ENCODE results near the gene AKR1E2. TPM values are rescaled to one million over a fixed set of nuclear protein-coding genes. Genes with fewer than 3 reads are reported as not detected.

The AKR1E2 gene
- total RNA-seq, 1 experiment from 2014 or later: 0.36 TPM

- H3K27ac ChIP-seq (ENCODE audit: low read length): peak overlapping the region; percentile 80
- H3K27me3 ChIP-seq (ENCODE audit: low read length): no peaks in the 10 kb centered on the region
- BruUV-seq (replicated peaks): TSS peak; percentile 84
- no peak overlapping the region for H3K4me3 ChIP-seq (ENCODE audit: low read length)
- H3K9me2 ChIP-seq (replicated peaks; ENCODE audit: low read length): no peaks in the 10 kb centered on the region
- H3F3A ChIP-seq (ENCODE audit: low read length, unreplicated experiment): no peaks in the 10 kb centered on the region
- H3K4me2 ChIP-seq (ENCODE audit: low read length): 0 out of 2 replicates have a peak overlapping the region, but pooled peaks have one; percentile 40
- ATAC-seq (peak; percentile 85), DNase-seq (peak; percentile 58)
- POLR2A ChIA-PET (ENCODE audit: unreplicated experiment): no interaction called here
- CTCF ChIA-PET: no interaction called here
- 0 out of 2 replicates have a peak, but pooled peaks cover 4% of the 10 kb centered on the region for H3K4me1 ChIP-seq (ENCODE audit: insufficient read depth, low read length)
- H3K79me2 ChIP-seq (ENCODE audit: low read length): no peaks in the 10 kb centered on the region
- H3K9ac ChIP-seq (ENCODE audit: low read length): peak overlapping the region; percentile 27
- H2AFZ ChIP-seq (ENCODE audit: low read length): no peak overlapping the region
- intact Hi-C loops (cut with micrococcal nuclease): no loop called here
- no peaks in the 10 kb centered on the region for H3K36me3 ChIP-seq (ENCODE audit: low read depth, low read length)
- no peak for TF ChIP-seq EZH2phosphoT487 (IDR thresholded peaks at IDR 0.05; ENCODE audit: borderline replicate concordance, low read length)
- no peak for TF ChIP-seq EZH2 (IDR thresholded peaks at IDR 0.05; ENCODE audit: low read length, unreplicated experiment)
- TF ChIP-seq CTCF (conservative IDR thresholded peaks at IDR 0.05; ENCODE audit: low read depth, low read length): no peak
- H4K20me1 ChIP-seq (ENCODE audit: low read length): no peaks in the 10 kb centered on the region
- no peaks in the 10 kb centered on the region for H3K9me3 ChIP-seq (ENCODE audit: low read length)
Measured at GRCh38 chr10:4786043-4786839, 39.8 kb upstream of the AKR1E2 start.

DNA sequence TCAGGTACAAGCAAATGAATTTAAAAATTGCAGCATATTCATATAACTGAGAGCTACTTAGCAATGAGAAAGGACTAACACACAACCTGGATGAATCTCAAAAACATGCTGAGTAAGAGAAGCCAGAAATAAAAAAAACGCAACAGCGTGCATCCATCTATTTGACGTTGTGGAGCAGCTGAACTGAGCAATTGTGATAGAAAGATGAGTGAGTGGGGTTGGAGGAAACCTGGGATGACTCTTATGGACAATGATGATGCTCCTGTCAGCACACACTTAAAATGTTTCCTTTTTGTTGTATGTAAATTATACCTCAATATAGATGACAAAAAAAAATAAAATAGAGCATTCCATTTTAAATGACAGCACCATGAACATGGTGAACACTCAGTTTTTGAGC, 36.0 kb upstream of the AKR1E2 start:
- intact Hi-C loops (cut with micrococcal nuclease): no loop called here
- DNase-seq (no peak), ATAC-seq (no peak)
- H3K36me3 ChIP-seq (ENCODE audit: low read depth, low read length): no peaks in the 10 kb centered on the region
- H3K4me1 ChIP-seq (ENCODE audit: insufficient read depth, low read length): 0 out of 2 replicates have a peak, but pooled peaks cover 4% of the 10 kb centered on the region
- no peaks in the 10 kb centered on the region for H3K9me2 ChIP-seq (replicated peaks; ENCODE audit: low read length)
- H3K79me2 ChIP-seq (ENCODE audit: low read length): no peaks in the 10 kb centered on the region
- no peaks in the 10 kb centered on the region for H3F3A ChIP-seq (ENCODE audit: low read length, unreplicated experiment)
- no peak overlapping the region for H3K4me2 ChIP-seq (ENCODE audit: low read length)
- no peaks in the 10 kb centered on the region for H3K9me3 ChIP-seq (ENCODE audit: low read length)
- ChIA-PET POLR2A (ENCODE audit: unreplicated experiment) (no interaction called here), CTCF (no interaction called here)
- no peak for TF ChIP-seq CTCF (conservative IDR thresholded peaks at IDR 0.05; ENCODE audit: low read depth, low read length)
- TF ChIP-seq EZH2 (IDR thresholded peaks at IDR 0.05; ENCODE audit: low read length, unreplicated experiment): no peak
- TF ChIP-seq EZH2phosphoT487 (IDR thresholded peaks at IDR 0.05; ENCODE audit: borderline replicate concordance, low read length): no peak
- no TSS peak for BruUV-seq (replicated peaks)
- no peak overlapping the region for H3K27ac ChIP-seq (ENCODE audit: low read length)
- no peak overlapping the region for H3K4me3 ChIP-seq (ENCODE audit: low read length)
- H3K9ac ChIP-seq (ENCODE audit: low read length): no peak overlapping the region
- no peak overlapping the region for H2AFZ ChIP-seq (ENCODE audit: low read length)
- H4K20me1 ChIP-seq (ENCODE audit: low read length): no peaks in the 10 kb centered on the region
- no peaks in the 10 kb centered on the region for H3K27me3 ChIP-seq (ENCODE audit: low read length)

DNA sequence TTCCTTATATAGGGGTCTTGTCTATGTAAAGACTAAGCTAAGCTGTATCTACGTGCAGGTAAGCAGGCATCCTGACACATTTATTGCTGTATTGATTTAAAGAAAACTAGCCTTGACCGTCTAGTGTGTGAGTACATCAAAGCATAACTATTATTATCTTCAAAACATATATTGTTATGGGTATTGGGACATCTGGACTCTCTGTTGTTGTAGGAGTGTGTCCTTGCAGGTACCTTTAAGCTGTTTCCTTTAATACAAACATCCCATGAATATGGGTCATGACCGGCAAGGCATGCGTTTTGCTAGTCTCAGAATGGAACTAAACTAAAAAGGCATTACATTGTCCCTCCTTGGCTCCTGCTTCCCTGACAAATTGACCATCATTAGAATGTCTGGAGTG, 35.1 kb upstream of the AKR1E2 start:
- CTCF ChIA-PET: no interaction called here

More for the DNA sequence above, 35.1 kb upstream of the AKR1E2 start:
- H2AFZ ChIP-seq (ENCODE audit: low read length): no peak overlapping the region
- DNase-seq (no peak), ATAC-seq (no peak)
- H3K4me1 ChIP-seq (ENCODE audit: insufficient read depth, low read length): 0 out of 2 replicates have a peak, but pooled peaks cover 4% of the 10 kb centered on the region
- H3K4me3 ChIP-seq (ENCODE audit: low read length): no peak overlapping the region
- no peaks in the 10 kb centered on the region for H3K79me2 ChIP-seq (ENCODE audit: low read length)
- POLR2A ChIA-PET (ENCODE audit: unreplicated experiment): no interaction called here
- no TSS peak for BruUV-seq (replicated peaks)
- intact Hi-C loops (cut with micrococcal nuclease): no loop called here
- no peaks in the 10 kb centered on the region for H4K20me1 ChIP-seq (ENCODE audit: low read length)
- no peaks in the 10 kb centered on the region for H3F3A ChIP-seq (ENCODE audit: low read length, unreplicated experiment)
- H3K27me3 ChIP-seq (ENCODE audit: low read length): no peaks in the 10 kb centered on the region
- TF ChIP-seq CTCF (conservative IDR thresholded peaks at IDR 0.05; ENCODE audit: low read depth, low read length) (no peak), EZH2 (IDR thresholded peaks at IDR 0.05; ENCODE audit: low read length, unreplicated experiment) (no peak), EZH2phosphoT487 (IDR thresholded peaks at IDR 0.05; ENCODE audit: borderline replicate concordance, low read length) (no peak)
- H3K4me2 ChIP-seq (ENCODE audit: low read length): no peak overlapping the region
- H3K9me2 ChIP-seq (replicated peaks; ENCODE audit: low read length): no peaks in the 10 kb centered on the region
- no peaks in the 10 kb centered on the region for H3K36me3 ChIP-seq (ENCODE audit: low read depth, low read length)
- no peaks in the 10 kb centered on the region for H3K9me3 ChIP-seq (ENCODE audit: low read length)
- H3K9ac ChIP-seq (ENCODE audit: low read length): no peak overlapping the region
- no peak overlapping the region for H3K27ac ChIP-seq (ENCODE audit: low read length)

All from PC-3 (cell line).